Mucosa of descending colon (tissue), 3 donors: ENCODE results near the gene DNMT3A. TPM values are rescaled to one million over a fixed set of nuclear protein-coding genes. Genes with fewer than 3 reads are reported as not detected.

Source experiments
- ATAC-seq: fragments of 200-7000 bp; cut with Tn5 transposase; one replicate; pipeline ENCODE4 v1.9.1; 2020; ENCODE audit warnings: mild to moderate bottlenecking, moderate library complexity
- DNase-seq, 3 donors: peaks; one replicate each; pipeline ENCODE4 v3.0.0-alpha.2; 2020
- H3K36me3 ChIP-seq: fragments of 200-600 bp; one replicate; pipeline ENCODE4 v1.8.0; 2021; ENCODE audit warnings: low read depth, mild to moderate bottlenecking
- H3K4me1 ChIP-seq: fragments of 200-600 bp; one replicate; pipeline ENCODE4 v1.8.0; 2021; ENCODE audit warnings: low read depth, mild to moderate bottlenecking
- H3K4me3 ChIP-seq: fragments of 200-600 bp; one replicate; pipeline ENCODE4 v1.8.0; 2021; ENCODE audit warnings: mild to moderate bottlenecking
- H3K9me3 ChIP-seq: fragments of 200-600 bp; one replicate; pipeline ENCODE4 v1.8.0; 2021; ENCODE audit warnings: mild to moderate bottlenecking
- intact Hi-C, 2 donors: fragments of 100-400 bp; cut with DNase I in 1 of 2; cut with micrococcal nuclease in 1 of 2; formaldehyde crosslinking; loops; one replicate each; pipeline versions ENCODE4 v1.11.0 to v1.11.1; 2022; cut with DNase I, micrococcal nuclease
- total RNA-seq, 3 donors: library from RNA; stranded (reverse); fragmentation: NEBNext Ultra II Directional in 2 of 3; extraction: Animal tissue kit (Norgen Biotek cat#: 25700) in 2 of 3; gene quantifications; one replicate each; pipeline versions ENCODE4 v1.2.1 to v1.2.4, GENCODE V29; 2021 to 2023
- TF ChIP-seq, protein P1 (sequence below): fragments of 200-600 bp; IDR thresholded peaks from one replicate; pipeline ENCODE4 v1.8.0; 2022; ENCODE audit warnings: antibody characterized with exemption, mild to moderate bottlenecking
- donor health status: DM: no; HTN: no; CAD: no; lungs with moderate emphysema.
- donor health status: DM: no; HTN: no; CAD: no.
- donor health status: DM: no; HTN: yes; CAD: no.

The DNMT3A gene
- total RNA-seq, 3 donors from 2014 or later, result 31.2 to 50.8 (median 33.0) TPM

DNA sequence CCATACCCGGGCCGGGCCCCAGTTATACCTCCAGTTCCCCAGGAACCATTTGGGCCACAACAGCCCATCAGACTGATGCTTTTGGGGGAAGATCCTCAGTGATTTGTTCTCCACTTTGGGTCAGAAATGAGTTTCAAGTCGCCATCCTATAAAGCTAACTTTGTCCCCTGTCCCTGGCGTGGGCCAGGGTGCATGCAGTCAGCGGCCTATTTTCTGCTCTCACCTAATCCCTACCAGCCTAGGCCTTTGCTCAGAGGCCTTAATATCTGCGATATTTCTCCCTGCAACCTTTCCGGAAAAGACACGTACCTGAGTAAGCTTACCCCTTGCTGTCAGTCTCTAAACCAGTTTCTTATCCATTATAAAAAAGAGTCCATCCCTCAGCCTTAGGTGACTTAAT lies 7.2 kb downstream of the DNMT3A start:
- TF ChIP-seq, protein P1, sequence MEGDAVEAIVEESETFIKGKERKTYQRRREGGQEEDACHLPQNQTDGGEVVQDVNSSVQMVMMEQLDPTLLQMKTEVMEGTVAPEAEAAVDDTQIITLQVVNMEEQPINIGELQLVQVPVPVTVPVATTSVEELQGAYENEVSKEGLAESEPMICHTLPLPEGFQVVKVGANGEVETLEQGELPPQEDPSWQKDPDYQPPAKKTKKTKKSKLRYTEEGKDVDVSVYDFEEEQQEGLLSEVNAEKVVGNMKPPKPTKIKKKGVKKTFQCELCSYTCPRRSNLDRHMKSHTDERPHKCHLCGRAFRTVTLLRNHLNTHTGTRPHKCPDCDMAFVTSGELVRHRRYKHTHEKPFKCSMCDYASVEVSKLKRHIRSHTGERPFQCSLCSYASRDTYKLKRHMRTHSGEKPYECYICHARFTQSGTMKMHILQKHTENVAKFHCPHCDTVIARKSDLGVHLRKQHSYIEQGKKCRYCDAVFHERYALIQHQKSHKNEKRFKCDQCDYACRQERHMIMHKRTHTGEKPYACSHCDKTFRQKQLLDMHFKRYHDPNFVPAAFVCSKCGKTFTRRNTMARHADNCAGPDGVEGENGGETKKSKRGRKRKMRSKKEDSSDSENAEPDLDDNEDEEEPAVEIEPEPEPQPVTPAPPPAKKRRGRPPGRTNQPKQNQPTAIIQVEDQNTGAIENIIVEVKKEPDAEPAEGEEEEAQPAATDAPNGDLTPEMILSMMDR, result no peak
- DNase-seq (no peak), ATAC-seq (no peak)
- H3K4me1 ChIP-seq, result peaks cover 5% of the 10 kb centered on the region
- no peaks in the 10 kb centered on the region for H3K9me3 ChIP-seq
- no peak overlapping the region for H3K4me3 ChIP-seq
- H3K36me3 ChIP-seq, result no peaks in the 10 kb centered on the region
- intact Hi-C loops, result no loop called here

DNA sequence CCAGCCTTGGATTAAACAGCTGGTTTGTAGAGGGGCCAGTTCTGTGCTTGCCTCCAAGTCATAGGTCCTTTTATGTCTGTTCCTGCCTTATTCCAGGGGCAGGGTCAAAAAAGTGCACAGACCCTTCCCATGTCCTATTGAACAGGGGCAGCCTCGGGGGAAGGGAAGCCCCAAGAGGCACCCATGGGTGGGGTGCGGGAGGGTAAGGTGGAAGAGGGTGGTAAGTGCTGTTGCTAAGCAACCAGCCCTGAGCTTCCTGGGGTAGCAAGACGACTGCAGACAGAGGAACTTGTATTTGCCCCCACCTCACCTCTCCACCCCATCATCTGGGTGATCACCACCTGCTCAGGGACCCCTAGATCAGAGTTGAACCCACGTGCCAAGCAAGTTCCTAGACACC lies 7.7 kb downstream of the DNMT3A start:
- Histone ChIP-seq H3K4me3 (no peak overlapping the region), H3K36me3 (no peaks in the 10 kb centered on the region), H3K4me1 (peaks cover 4% of the 10 kb centered on the region), H3K9me3 (no peaks in the 10 kb centered on the region)
- DNase-seq (no peak), ATAC-seq (no peak)
- TF ChIP-seq, protein P1, result no peak
- intact Hi-C loops, result no loop called here

DNA sequence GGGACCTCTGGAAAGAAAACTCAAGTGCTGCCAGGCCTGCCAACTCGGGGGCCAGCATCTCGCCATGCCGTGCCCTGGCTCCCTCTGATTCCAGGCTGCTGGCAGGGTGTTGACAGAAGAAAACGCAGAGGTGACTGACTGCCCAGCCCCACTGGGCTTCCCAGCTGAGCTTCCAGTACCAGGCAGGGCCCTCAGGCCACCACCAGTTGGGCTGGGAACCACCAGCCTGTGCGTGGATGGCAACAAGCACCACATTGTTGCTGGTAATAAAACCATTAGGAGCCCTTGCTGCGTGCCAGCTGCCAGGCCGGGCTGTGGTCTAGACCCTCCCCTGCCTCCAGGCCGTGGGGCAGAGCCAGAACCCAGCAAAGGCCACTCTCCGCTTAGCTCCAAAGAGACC lies 9.2 kb downstream of the DNMT3A start:
- H3K4me1 ChIP-seq, result peaks cover 4% of the 10 kb centered on the region
- H3K36me3 ChIP-seq, result no peaks in the 10 kb centered on the region
- intact Hi-C loops, result no loop called here
- no peak overlapping the region for H3K4me3 ChIP-seq
- ATAC-seq (peak; percentile 59), DNase-seq (peak in 1 of 3 donors; percentile 53)
- H3K9me3 ChIP-seq, result no peaks in the 10 kb centered on the region
- TF ChIP-seq, protein P1, result no peak

DNA sequence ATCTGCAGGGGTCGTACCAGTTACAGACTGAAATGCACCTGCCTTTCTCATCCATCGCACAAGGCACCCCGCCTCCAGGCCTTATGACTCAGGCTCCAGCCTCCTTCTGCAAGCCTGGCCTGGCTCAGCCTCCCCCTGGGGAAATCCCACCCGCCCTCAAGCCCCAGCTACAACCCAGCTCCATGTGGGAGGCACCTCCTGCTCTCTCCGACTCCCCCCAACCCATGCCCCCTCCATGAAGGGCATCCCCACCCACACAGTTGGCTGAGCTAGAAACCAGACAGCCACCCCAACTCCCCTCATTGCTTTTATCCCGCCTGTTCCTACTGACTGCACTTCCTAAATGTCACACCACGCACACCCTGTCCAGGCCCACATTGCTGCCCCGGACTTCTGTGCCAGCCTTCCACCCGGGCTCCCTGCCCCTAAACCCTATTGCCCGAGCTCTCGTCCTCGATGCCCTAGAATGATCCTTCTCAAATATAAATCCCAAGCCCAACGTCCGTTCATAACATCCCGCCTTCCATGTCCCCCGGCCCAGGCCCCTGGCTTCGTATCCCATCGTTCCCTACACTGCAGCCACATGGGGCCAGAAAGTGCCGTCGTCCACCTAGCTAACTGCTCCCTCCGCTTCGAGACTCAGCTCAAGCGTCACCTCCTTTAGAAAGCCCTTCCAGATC lies 9.9 kb downstream of the DNMT3A start:
- intact Hi-C loops, result no loop called here
- peaks cover 4% of the 10 kb centered on the region for H3K4me1 ChIP-seq
- H3K9me3 ChIP-seq, result peaks cover 2% of the 10 kb centered on the region
- ATAC-seq (no peak), DNase-seq (peak in 1 of 3 donors; percentile 40)
- H3K4me3 ChIP-seq, result no peak overlapping the region
- TF ChIP-seq, protein P1, result no peak
- H3K36me3 ChIP-seq, result no peaks in the 10 kb centered on the region

DNA sequence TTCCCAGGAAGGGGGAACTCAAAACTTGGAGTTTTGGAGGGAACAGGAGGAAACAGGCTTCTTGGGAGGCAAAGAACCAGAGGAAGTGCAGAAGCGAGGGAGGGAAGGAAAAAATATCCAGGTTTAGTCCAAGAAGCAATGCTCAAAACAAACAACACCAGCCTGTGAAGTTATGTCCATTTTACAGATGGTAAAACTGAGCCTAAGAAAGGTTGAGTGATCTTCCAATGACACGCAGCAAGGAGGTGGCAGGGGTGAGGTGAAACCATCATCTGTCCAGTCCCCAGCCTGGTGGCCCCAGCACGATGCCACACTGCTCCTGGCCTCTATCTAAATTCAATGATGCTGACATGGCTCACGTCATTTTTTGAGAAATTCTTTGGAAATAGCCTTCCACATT lies 10.8 kb downstream of the DNMT3A start:
- intact Hi-C loops, result no loop called here
- peaks cover 4% of the 10 kb centered on the region for H3K4me1 ChIP-seq
- TF ChIP-seq, protein P1, result no peak
- H3K9me3 ChIP-seq, result peaks cover 10% of the 10 kb centered on the region
- ATAC-seq, result no peak
- DNase-seq, result no peak
- no peaks in the 10 kb centered on the region for H3K36me3 ChIP-seq
- H3K4me3 ChIP-seq, result no peak overlapping the region
